PC-9 (cell line): ENCODE results near the gene CEACAM4.

Experiments used
- EZH2 ChIP-seq: fragments of 200-600 bp; sonication (generic); IDR thresholded peaks from 2 replicates; pipeline ENCODE4 v1.8.0; 2017; ENCODE audit warnings: antibody characterized with exemption, low read depth
- TF ChIP-seq, protein P1 (sequence below): fragments of 200-600 bp; sonication (generic); conservative IDR thresholded peaks from 2 replicates; pipeline ENCODE4 v1.6.1; 2017; ENCODE audit warnings: mixed run types, antibody characterized with exemption, mild to moderate bottlenecking, moderate library complexity

DNA sequence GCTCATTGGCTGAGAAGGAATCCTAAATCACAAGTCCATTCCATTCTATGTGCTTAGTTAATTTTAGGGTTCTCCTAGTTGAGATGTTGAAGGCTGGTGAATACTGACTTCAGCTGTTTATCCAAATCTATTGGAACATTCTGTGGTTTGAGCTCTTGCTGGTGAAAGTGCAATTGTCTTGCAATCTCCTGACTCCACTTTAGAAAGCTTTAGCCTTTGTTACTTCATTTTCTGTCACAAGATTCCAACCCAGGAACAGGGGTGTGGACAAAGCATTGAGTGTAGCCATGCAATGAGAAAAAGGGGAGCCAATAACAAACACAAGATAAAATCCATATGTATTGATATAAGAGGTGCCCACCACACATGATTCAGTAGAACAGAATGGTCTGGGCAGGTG is 35.9 kb downstream of the CEACAM4 start:
- TF ChIP-seq, protein P1, sequence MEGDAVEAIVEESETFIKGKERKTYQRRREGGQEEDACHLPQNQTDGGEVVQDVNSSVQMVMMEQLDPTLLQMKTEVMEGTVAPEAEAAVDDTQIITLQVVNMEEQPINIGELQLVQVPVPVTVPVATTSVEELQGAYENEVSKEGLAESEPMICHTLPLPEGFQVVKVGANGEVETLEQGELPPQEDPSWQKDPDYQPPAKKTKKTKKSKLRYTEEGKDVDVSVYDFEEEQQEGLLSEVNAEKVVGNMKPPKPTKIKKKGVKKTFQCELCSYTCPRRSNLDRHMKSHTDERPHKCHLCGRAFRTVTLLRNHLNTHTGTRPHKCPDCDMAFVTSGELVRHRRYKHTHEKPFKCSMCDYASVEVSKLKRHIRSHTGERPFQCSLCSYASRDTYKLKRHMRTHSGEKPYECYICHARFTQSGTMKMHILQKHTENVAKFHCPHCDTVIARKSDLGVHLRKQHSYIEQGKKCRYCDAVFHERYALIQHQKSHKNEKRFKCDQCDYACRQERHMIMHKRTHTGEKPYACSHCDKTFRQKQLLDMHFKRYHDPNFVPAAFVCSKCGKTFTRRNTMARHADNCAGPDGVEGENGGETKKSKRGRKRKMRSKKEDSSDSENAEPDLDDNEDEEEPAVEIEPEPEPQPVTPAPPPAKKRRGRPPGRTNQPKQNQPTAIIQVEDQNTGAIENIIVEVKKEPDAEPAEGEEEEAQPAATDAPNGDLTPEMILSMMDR = no peak
- no peak for TF ChIP-seq EZH2
